SK-N-MC (cell line): Measurements from ENCODE around the gene PRKAR2B.

Source experiments
- DNase-seq: peaks from one replicate; pipeline ENCODE4 v3.0.0-alpha.2; 2011; ENCODE audit warnings: low read depth, low spot score
- H3K27ac ChIP-seq: fragments of 200-600 bp; sonication (generic); 2 replicates; pipeline ENCODE4 v1.5.1; 2016; ENCODE audit warnings: mixed run types
- H3K36me3 ChIP-seq: fragments of 200-600 bp; sonication (generic); 2 replicates; pipeline ENCODE4 v1.6.1; 2017; ENCODE audit warnings: antibody characterized with exemption, low read length, mixed read lengths; ENCODE audit not compliant: insufficient read depth
- H3K4me3 ChIP-seq: fragments of 200-600 bp; sonication (generic); 2 replicates; pipeline ENCODE4 v1.5.1; 2016
- H3K9ac ChIP-seq: fragments of 200-600 bp; sonication (generic); 2 replicates; pipeline ENCODE4 v1.8.0; 2017; ENCODE audit warnings: mixed run types, mixed read lengths; ENCODE audit not compliant: insufficient read length
- H3K9me3 ChIP-seq: fragments of 200-600 bp; sonication (generic); 2 replicates; pipeline ENCODE4 v1.6.1; 2017; ENCODE audit warnings: low read depth, mild to moderate bottlenecking, antibody characterized with exemption, low read length, moderate library complexity, mixed read lengths
- EZH2 ChIP-seq: fragments of 200-600 bp; sonication (generic); IDR thresholded peaks from one replicate; pipeline ENCODE4 v1.6.1; 2017; ENCODE audit warnings: antibody characterized with exemption
- FOXP2 ChIP-seq: optimal IDR thresholded peaks from 2 replicates; pipeline ENCODE3; 2011; ENCODE audit warnings: mild to moderate bottlenecking, moderate library complexity; ENCODE audit not compliant: insufficient read depth; ENCODE audit errors: extremely low read length, control extremely low read depth
- POLR2AphosphoS5 ChIP-seq: IDR thresholded peaks from 2 replicates; pipeline ENCODE4 v1.6.1; 2012; ENCODE audit warnings: mild to moderate bottlenecking, low read depth, low read length, borderline replicate concordance

PRKAR2B gene

GRCh38 chr7:107023522-107024151 is 20.9 kb upstream of the PRKAR2B start:
- Histone ChIP-seq H3K36me3 (0 out of 2 replicates have a peak, but pooled peaks cover 4% of the 10 kb centered on the region), H3K27ac (no peak overlapping the region), H3K4me3 (no peak overlapping the region), H3K9me3 (peaks cover 3% of the 10 kb centered on the region; the same call in 1 of the 2 replicates), H3K9ac (no peak overlapping the region)
- TF ChIP-seq EZH2, result no peak
- TF ChIP-seq POLR2AphosphoS5, result no peak
- no peak for TF ChIP-seq FOXP2
- no peak for DNase-seq

- no peak overlapping the region for H3K4me3 ChIP-seq
- H3K27ac ChIP-seq, result 0 out of 2 replicates have a peak overlapping the region, but pooled peaks have one; percentile 10
- H3K9ac ChIP-seq, result no peak overlapping the region
- DNase-seq, result no peak
- H3K9me3 ChIP-seq, result peaks cover 3% of the 10 kb centered on the region; the same call in 1 of the 2 replicates
- 0 out of 2 replicates have a peak, but pooled peaks cover 4% of the 10 kb centered on the region for H3K36me3 ChIP-seq
- TF ChIP-seq POLR2AphosphoS5, result no peak
- no peak for TF ChIP-seq EZH2
- TF ChIP-seq FOXP2, result no peak
Measured at GRCh38 chr7:107024906-107025305, 19.6 kb upstream of the PRKAR2B start.

GRCh38 chr7:107025449-107026103 is 18.9 kb upstream of the PRKAR2B start:
- H3K27ac ChIP-seq, result peak overlapping the region; percentile 78
- H3K4me3 ChIP-seq, result peak overlapping the region; percentile 4; the same call in 1 of the 2 replicates
- H3K9ac ChIP-seq, result no peak overlapping the region
- 0 out of 2 replicates have a peak, but pooled peaks cover 4% of the 10 kb centered on the region for H3K36me3 ChIP-seq
- no peak for DNase-seq
- peaks cover 3% of the 10 kb centered on the region; the same call in 1 of the 2 replicates for H3K9me3 ChIP-seq
- TF ChIP-seq POLR2AphosphoS5 (no peak), EZH2 (no peak), FOXP2 (no peak)

GRCh38 chr7:107026166-107026565 is 18.3 kb upstream of the PRKAR2B start:
- Histone ChIP-seq H3K36me3 (0 out of 2 replicates have a peak, but pooled peaks cover 4% of the 10 kb centered on the region), H3K4me3 (peak overlapping the region; percentile 4; the same call in 1 of the 2 replicates), H3K9ac (no peak overlapping the region), H3K27ac (peak overlapping the region; percentile 78), H3K9me3 (peaks cover 3% of the 10 kb centered on the region; the same call in 1 of the 2 replicates)
- DNase-seq, result no peak
- TF ChIP-seq POLR2AphosphoS5 (no peak), FOXP2 (no peak), EZH2 (no peak)

GRCh38 chr7:107027208-107027607 is 17.3 kb upstream of the PRKAR2B start:
- no peak overlapping the region for H3K27ac ChIP-seq
- H3K9ac ChIP-seq, result no peak overlapping the region
- no peak for TF ChIP-seq EZH2
- no peak for TF ChIP-seq POLR2AphosphoS5
- no peak for TF ChIP-seq FOXP2
- no peak for DNase-seq
- 0 out of 2 replicates have a peak, but pooled peaks cover 4% of the 10 kb centered on the region for H3K36me3 ChIP-seq
- H3K4me3 ChIP-seq, result no peak overlapping the region
- peaks cover 3% of the 10 kb centered on the region; the same call in 1 of the 2 replicates for H3K9me3 ChIP-seq

- Histone ChIP-seq H3K27ac (no peak overlapping the region), H3K36me3 (no peaks in the 10 kb centered on the region), H3K9ac (no peak overlapping the region), H3K9me3 (no peaks in the 10 kb centered on the region), H3K4me3 (no peak overlapping the region)
- no peak for TF ChIP-seq POLR2AphosphoS5
- no peak for TF ChIP-seq FOXP2
- no peak for TF ChIP-seq EZH2
- no peak for DNase-seq
Measured at GRCh38 chr7:107029061-107029763, 15.3 kb upstream of the PRKAR2B start.

- no peaks in the 10 kb centered on the region for H3K9me3 ChIP-seq
- H3K36me3 ChIP-seq, result no peaks in the 10 kb centered on the region
- TF ChIP-seq POLR2AphosphoS5, result no peak
- TF ChIP-seq EZH2, result no peak
- no peak for TF ChIP-seq FOXP2
- no peak overlapping the region for H3K27ac ChIP-seq
- no peak overlapping the region for H3K4me3 ChIP-seq
- no peak overlapping the region for H3K9ac ChIP-seq
- no peak for DNase-seq
Measured at GRCh38 chr7:107029764-107030286, 14.7 kb upstream of the PRKAR2B start.

GRCh38 chr7:107032050-107032449 is 12.5 kb upstream of the PRKAR2B start:
- H3K27ac ChIP-seq, result no peak overlapping the region
- no peak for DNase-seq
- no peak overlapping the region for H3K4me3 ChIP-seq
- no peaks in the 10 kb centered on the region for H3K36me3 ChIP-seq
- no peaks in the 10 kb centered on the region for H3K9me3 ChIP-seq
- TF ChIP-seq FOXP2 (no peak), EZH2 (no peak), POLR2AphosphoS5 (no peak)
- no peak overlapping the region for H3K9ac ChIP-seq
